ENCODE data around the gene DKKL1.

- TF ChIP-seq POLR2AphosphoS5 (IDR thresholded peaks at IDR 0.05; ENCODE audit: low read depth, low read length) (no peak), CTCF (IDR thresholded peaks at IDR 0.05 in 2 of 3, conservative IDR thresholded peaks at IDR 0.05 in 1 of 3; ENCODE audit: borderline replicate concordance in 1 of 3, insufficient read depth in 1 of 3, low read depth in 2 of 3, low read length in 2 of 3) (no peak), EZH2 (IDR thresholded peaks at IDR 0.05) (no peak), RAD21 (IDR thresholded peaks at IDR 0.05; ENCODE audit: low read depth) (no peak), REST (IDR thresholded peaks at IDR 0.05; ENCODE audit: low read depth) (no peak), ZFX (IDR thresholded peaks at IDR 0.05) (no peak), EGR1 (IDR thresholded peaks at IDR 0.05; ENCODE audit: low read depth) (no peak), SP1 (IDR thresholded peaks at IDR 0.05; ENCODE audit: low read depth) (no peak), ZBTB33 (IDR thresholded peaks at IDR 0.05; ENCODE audit: extremely low read depth, insufficient replicate concordance, low read length) (no peak), ATF3 (IDR thresholded peaks at IDR 0.05) (no peak), POLR2A (IDR thresholded peaks at IDR 0.05; ENCODE audit: borderline replicate concordance, extremely low read depth, insufficient read depth, insufficient read length) (no peak)
Measured at GRCh38 chr19:49315111-49315510, 48.6 kb upstream of the DKKL1 start.
